ENCODE results near the gene WDFY2.
A peak's percentile ranks its signal among the peaks of the same experiment; 100 is the strongest.

The WDFY2 gene

GRCh38 chr13:51772105-51772455 lies 187.8 kb downstream of the WDFY2 start:
- intact Hi-C loops (cut with micrococcal nuclease) = no loop called here
- Mint-ChIP-seq H3K4me1 (ENCODE audit: low read depth) (no peaks in the 10 kb centered on the region), H3K27ac (no peak overlapping the region), H3K4me3 (no peak overlapping the region), H3K36me3 (ENCODE audit: low read depth) (peaks cover 24% of the 10 kb centered on the region), H3K9me3 (no peaks in the 10 kb centered on the region), H3K27me3 (peaks cover 14% of the 10 kb centered on the region)

GRCh38 chr13:51772781-51773180 lies 188.5 kb downstream of the WDFY2 start:
- Mint-ChIP-seq H3K4me1 (ENCODE audit: low read depth) (peaks cover 4% of the 10 kb centered on the region), H3K9me3 (no peaks in the 10 kb centered on the region), H3K27me3 (peaks cover 19% of the 10 kb centered on the region), H3K36me3 (ENCODE audit: low read depth) (peaks cover 17% of the 10 kb centered on the region), H3K4me3 (no peak overlapping the region), H3K27ac (no peak overlapping the region)
- intact Hi-C loops (cut with micrococcal nuclease) = no loop called here

GRCh38 chr13:51773515-51773914 lies 189.3 kb downstream of the WDFY2 start:
- no peak overlapping the region for H3K27ac Mint-ChIP-seq
- H3K36me3 Mint-ChIP-seq (ENCODE audit: low read depth) = peaks cover 10% of the 10 kb centered on the region

GRCh38 chr13:51776179-51776578 lies 191.9 kb downstream of the WDFY2 start:
- Mint-ChIP-seq H3K36me3 (ENCODE audit: low read depth) (no peaks in the 10 kb centered on the region), H3K27ac (no peak overlapping the region), H3K9me3 (no peaks in the 10 kb centered on the region), H3K4me1 (ENCODE audit: low read depth) (peaks cover 16% of the 10 kb centered on the region), H3K4me3 (no peak overlapping the region), H3K27me3 (peaks cover 28% of the 10 kb centered on the region)
- intact Hi-C loops (cut with micrococcal nuclease) = no loop called here

More at GRCh38 chr13:51773515-51773914, 189.3 kb downstream of the WDFY2 start:
- Mint-ChIP-seq H3K9me3 (no peaks in the 10 kb centered on the region), H3K27me3 (peaks cover 22% of the 10 kb centered on the region), H3K4me1 (ENCODE audit: low read depth) (peaks cover 11% of the 10 kb centered on the region), H3K4me3 (no peak overlapping the region)
- intact Hi-C loops (cut with micrococcal nuclease) = no loop called here

- intact Hi-C loops (cut with micrococcal nuclease) = no loop called here
- no peak overlapping the region for H3K4me3 Mint-ChIP-seq
- H3K4me1 Mint-ChIP-seq (ENCODE audit: low read depth) = peaks cover 16% of the 10 kb centered on the region
- no peaks in the 10 kb centered on the region for H3K36me3 Mint-ChIP-seq (ENCODE audit: low read depth)
- peaks cover 26% of the 10 kb centered on the region for H3K27me3 Mint-ChIP-seq
- H3K9me3 Mint-ChIP-seq = no peaks in the 10 kb centered on the region
- peak overlapping the region; percentile 46 for H3K27ac Mint-ChIP-seq
Observed at GRCh38 chr13:51777921-51778320, 193.7 kb downstream of the WDFY2 start.

GRCh38 chr13:51778392-51778791 lies 194.1 kb downstream of the WDFY2 start:
- peaks cover 26% of the 10 kb centered on the region for H3K27me3 Mint-ChIP-seq
- intact Hi-C loops (cut with micrococcal nuclease) = no loop called here
- H3K4me1 Mint-ChIP-seq (ENCODE audit: low read depth) = peaks cover 16% of the 10 kb centered on the region
- H3K27ac Mint-ChIP-seq = peak overlapping the region; percentile 46
- no peaks in the 10 kb centered on the region for H3K9me3 Mint-ChIP-seq
- no peaks in the 10 kb centered on the region for H3K36me3 Mint-ChIP-seq (ENCODE audit: low read depth)
- H3K4me3 Mint-ChIP-seq = no peak overlapping the region

- Mint-ChIP-seq H3K36me3 (ENCODE audit: low read depth) (no peaks in the 10 kb centered on the region), H3K9me3 (no peaks in the 10 kb centered on the region), H3K4me1 (ENCODE audit: low read depth) (peaks cover 16% of the 10 kb centered on the region), H3K4me3 (no peak overlapping the region), H3K27me3 (peaks cover 29% of the 10 kb centered on the region), H3K27ac (no peak overlapping the region)
- intact Hi-C loops (cut with micrococcal nuclease) = no loop called here
Observed at GRCh38 chr13:51780099-51780498, 195.8 kb downstream of the WDFY2 start.

- peaks cover 24% of the 10 kb centered on the region for H3K27me3 Mint-ChIP-seq
- H3K4me1 Mint-ChIP-seq (ENCODE audit: low read depth) = peaks cover 16% of the 10 kb centered on the region
- intact Hi-C loops (cut with micrococcal nuclease) = no loop called here
- no peaks in the 10 kb centered on the region for H3K9me3 Mint-ChIP-seq
- no peak overlapping the region for H3K27ac Mint-ChIP-seq
- no peak overlapping the region for H3K4me3 Mint-ChIP-seq
- H3K36me3 Mint-ChIP-seq (ENCODE audit: low read depth) = no peaks in the 10 kb centered on the region
Observed at GRCh38 chr13:51781246-51782022, 197.2 kb downstream of the WDFY2 start.

GRCh38 chr13:51782026-51782710 lies 197.9 kb downstream of the WDFY2 start:
- Mint-ChIP-seq H3K4me1 (ENCODE audit: low read depth) (peaks cover 16% of the 10 kb centered on the region), H3K27me3 (peaks cover 17% of the 10 kb centered on the region), H3K9me3 (no peaks in the 10 kb centered on the region), H3K4me3 (no peak overlapping the region), H3K27ac (no peak overlapping the region), H3K36me3 (ENCODE audit: low read depth) (no peaks in the 10 kb centered on the region)
- intact Hi-C loops (cut with micrococcal nuclease) = no loop called here

GRCh38 chr13:51783428-51784094 lies 199.3 kb downstream of the WDFY2 start:
- Mint-ChIP-seq H3K27me3 (peaks cover 10% of the 10 kb centered on the region), H3K9me3 (no peaks in the 10 kb centered on the region), H3K4me3 (no peak overlapping the region), H3K27ac (no peak overlapping the region), H3K36me3 (ENCODE audit: low read depth) (no peaks in the 10 kb centered on the region), H3K4me1 (ENCODE audit: low read depth) (peaks cover 5% of the 10 kb centered on the region)
- intact Hi-C loops (cut with micrococcal nuclease) = no loop called here

- H3K4me3 Mint-ChIP-seq = no peak overlapping the region
- intact Hi-C loops (cut with micrococcal nuclease) = no loop called here
- H3K36me3 Mint-ChIP-seq (ENCODE audit: low read depth) = no peaks in the 10 kb centered on the region
- peaks cover 3% of the 10 kb centered on the region for H3K4me1 Mint-ChIP-seq (ENCODE audit: low read depth)
- H3K9me3 Mint-ChIP-seq = no peaks in the 10 kb centered on the region
- no peak overlapping the region for H3K27ac Mint-ChIP-seq
- H3K27me3 Mint-ChIP-seq = peaks cover 8% of the 10 kb centered on the region
Observed at GRCh38 chr13:51784097-51784496, 199.8 kb downstream of the WDFY2 start.

- Mint-ChIP-seq H3K4me3 (no peak overlapping the region), H3K27me3 (peaks cover 5% of the 10 kb centered on the region), H3K4me1 (ENCODE audit: low read depth) (no peaks in the 10 kb centered on the region), H3K36me3 (ENCODE audit: low read depth) (peaks cover 3% of the 10 kb centered on the region), H3K9me3 (no peaks in the 10 kb centered on the region), H3K27ac (no peak overlapping the region)
- intact Hi-C loops (cut with micrococcal nuclease) = no loop called here
Observed at GRCh38 chr13:51785712-51786424, 201.6 kb downstream of the WDFY2 start.

- intact Hi-C loops (cut with micrococcal nuclease) = no loop called here
- Mint-ChIP-seq H3K9me3 (no peaks in the 10 kb centered on the region), H3K4me3 (no peak overlapping the region), H3K27ac (no peak overlapping the region), H3K36me3 (ENCODE audit: low read depth) (peaks cover 6% of the 10 kb centered on the region), H3K27me3 (peaks cover 7% of the 10 kb centered on the region), H3K4me1 (ENCODE audit: low read depth) (no peaks in the 10 kb centered on the region)
Observed at GRCh38 chr13:51786425-51787265, 202.4 kb downstream of the WDFY2 start.

Measured in dendritic cell treated with granulocyte-macrophage colony-stimulating factor and Interleukin-4, amounts not matched to agents 40 ng/mL and 50 ng/mL, for 4 days (primary cell).